Kidney glomerular epithelial cell (primary cell): ENCODE results near the gene CABLES2.
"Not testable (repeated sequence)": the region's sequence is repeated elsewhere in the genome, so short reads cannot be mapped to it uniquely, and the experiment has no call there.

Experiments
- DNase-seq: peaks from one replicate; lab custom pipeline; 2025; lab: John Stamatoyannopoulos, UW

The CABLES2 gene

GRCh38 chr20:62433658-62434497 is 26.8 kb upstream of the CABLES2 start:
- no peak for DNase-seq

- no peak for DNase-seq
These were observed 23.9 kb upstream of the CABLES2 start for GRCh38 chr20:62430866-62431447.

- DNase-seq = no peak
These were observed 23.3 kb upstream of the CABLES2 start for GRCh38 chr20:62430311-62430853.

- no peak for DNase-seq
These were observed 22.6 kb upstream of the CABLES2 start for GRCh38 chr20:62429455-62430310.

- no peak for DNase-seq
These were observed 21.6 kb upstream of the CABLES2 start for GRCh38 chr20:62428396-62429295.

GRCh38 chr20:62428002-62428372 is 20.9 kb upstream of the CABLES2 start:
- no peak for DNase-seq

- DNase-seq = no peak
These were observed 20.3 kb upstream of the CABLES2 start, which contains the start of gene RBBP8NL for GRCh38 chr20:62427172-62428001. RBBP8NL (minus strand) TSS chr20:62427539; CDS start chr20:62419647, 7,892 bp downstream.

- no peak for DNase-seq
These were observed 19.6 kb upstream of the CABLES2 start for GRCh38 chr20:62426699-62427131.

- not testable (repeated sequence) for DNase-seq
These were observed 18.9 kb upstream of the CABLES2 start for GRCh38 chr20:62426059-62426348.

- DNase-seq = no peak
These were observed 18.4 kb upstream of the CABLES2 start for GRCh38 chr20:62425281-62426058.

- no peak for DNase-seq
These were observed 17.4 kb upstream of the CABLES2 start for GRCh38 chr20:62424249-62425107.

- no peak for DNase-seq
These were observed 16.2 kb upstream of the CABLES2 start for GRCh38 chr20:62423326-62423706.

GRCh38 chr20:62422636-62423325 is 15.7 kb upstream of the CABLES2 start:
- no peak for DNase-seq

- no peak for DNase-seq
These were observed 14.6 kb upstream of the CABLES2 start for GRCh38 chr20:62421716-62421990.

- DNase-seq = no peak
These were observed 14.0 kb upstream of the CABLES2 start for GRCh38 chr20:62420846-62421715.

GRCh38 chr20:62419759-62420158 is 12.7 kb upstream of the CABLES2 start:
- no peak for DNase-seq

GRCh38 chr20:62418709-62419487 is 11.8 kb upstream of the CABLES2 start:
- no peak for DNase-seq
